Activated naive CD8-positive, alpha-beta T cell treated with anti-CD3 and anti-CD28 coated beads, Interleukin-2, amount 50 U/mL, for 24 hours (primary cell): Measurements from ENCODE around the gene PARVA.

Experiments
- ATAC-seq: fragments of 150-1000 bp; cut with Tn5 transposase; one replicate; pipeline ENCODE4 v1.10.0; 2021
- DNase-seq: peaks from one replicate; pipeline ENCODE4 v3.0.0; 2021
- H3K27ac Mint-ChIP-seq: one replicate; pipeline ENCODE4 v1.8.0; 2021; ENCODE audit warnings: mild to moderate bottlenecking, mixed read lengths
- H3K27me3 Mint-ChIP-seq: one replicate; pipeline ENCODE4 v1.8.0; 2021; ENCODE audit warnings: mixed read lengths
- H3K36me3 Mint-ChIP-seq: one replicate; pipeline ENCODE4 v1.8.0; 2021; ENCODE audit warnings: low read depth, mixed read lengths
- H3K4me1 Mint-ChIP-seq: one replicate; pipeline ENCODE4 v1.8.0; 2021; ENCODE audit warnings: mixed read lengths
- H3K4me3 Mint-ChIP-seq: one replicate; pipeline ENCODE4 v1.8.0; 2021; ENCODE audit warnings: mild to moderate bottlenecking, moderate library complexity, mixed read lengths
- H3K9me3 Mint-ChIP-seq: one replicate; pipeline ENCODE4 v1.8.0; 2021; ENCODE audit warnings: mixed read lengths

The PARVA gene

DNA sequence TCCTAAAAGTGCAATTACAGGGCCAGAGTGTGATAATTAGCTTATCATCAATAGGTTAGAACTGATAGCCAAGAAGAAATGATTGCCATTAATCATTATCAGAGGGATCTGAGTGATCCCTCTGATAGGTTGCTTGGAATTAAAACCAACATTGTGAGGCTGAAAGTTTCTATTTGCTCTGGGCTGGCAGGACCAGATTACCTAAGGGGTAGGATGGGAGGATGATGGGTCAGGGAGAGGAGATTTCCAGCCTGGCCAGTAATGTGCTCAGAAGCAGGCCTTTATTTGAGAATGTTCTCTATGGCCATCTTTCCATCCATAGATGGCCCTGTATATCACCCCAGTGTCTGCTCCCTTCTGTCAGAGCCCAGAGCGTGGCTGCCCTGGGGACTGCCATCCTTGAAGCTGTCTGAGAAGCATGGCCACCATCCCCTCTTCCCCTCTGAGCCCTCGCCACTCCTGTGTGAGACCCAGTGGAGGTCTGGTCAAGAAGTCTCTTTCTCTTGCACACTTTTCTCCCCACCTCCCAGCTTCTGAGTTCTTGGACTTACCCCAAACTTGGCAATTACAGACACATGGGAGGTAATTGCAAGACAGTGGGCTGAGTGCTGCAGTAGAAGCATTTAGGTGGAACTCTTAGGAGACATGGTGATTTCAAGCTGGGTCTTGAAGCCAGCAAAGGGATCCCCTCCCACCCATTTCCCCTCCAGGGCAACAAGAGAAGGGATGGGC lies 11.7 kb downstream of the PARVA start:
- Mint-ChIP-seq H3K27ac (no peak overlapping the region), H3K4me3 (no peak overlapping the region), H3K27me3 (peaks cover 12% of the 10 kb centered on the region), H3K36me3 (no peaks in the 10 kb centered on the region), H3K4me1 (no peaks in the 10 kb centered on the region), H3K9me3 (no peaks in the 10 kb centered on the region)
- DNase-seq, result no peak
- ATAC-seq, result no peak

DNA sequence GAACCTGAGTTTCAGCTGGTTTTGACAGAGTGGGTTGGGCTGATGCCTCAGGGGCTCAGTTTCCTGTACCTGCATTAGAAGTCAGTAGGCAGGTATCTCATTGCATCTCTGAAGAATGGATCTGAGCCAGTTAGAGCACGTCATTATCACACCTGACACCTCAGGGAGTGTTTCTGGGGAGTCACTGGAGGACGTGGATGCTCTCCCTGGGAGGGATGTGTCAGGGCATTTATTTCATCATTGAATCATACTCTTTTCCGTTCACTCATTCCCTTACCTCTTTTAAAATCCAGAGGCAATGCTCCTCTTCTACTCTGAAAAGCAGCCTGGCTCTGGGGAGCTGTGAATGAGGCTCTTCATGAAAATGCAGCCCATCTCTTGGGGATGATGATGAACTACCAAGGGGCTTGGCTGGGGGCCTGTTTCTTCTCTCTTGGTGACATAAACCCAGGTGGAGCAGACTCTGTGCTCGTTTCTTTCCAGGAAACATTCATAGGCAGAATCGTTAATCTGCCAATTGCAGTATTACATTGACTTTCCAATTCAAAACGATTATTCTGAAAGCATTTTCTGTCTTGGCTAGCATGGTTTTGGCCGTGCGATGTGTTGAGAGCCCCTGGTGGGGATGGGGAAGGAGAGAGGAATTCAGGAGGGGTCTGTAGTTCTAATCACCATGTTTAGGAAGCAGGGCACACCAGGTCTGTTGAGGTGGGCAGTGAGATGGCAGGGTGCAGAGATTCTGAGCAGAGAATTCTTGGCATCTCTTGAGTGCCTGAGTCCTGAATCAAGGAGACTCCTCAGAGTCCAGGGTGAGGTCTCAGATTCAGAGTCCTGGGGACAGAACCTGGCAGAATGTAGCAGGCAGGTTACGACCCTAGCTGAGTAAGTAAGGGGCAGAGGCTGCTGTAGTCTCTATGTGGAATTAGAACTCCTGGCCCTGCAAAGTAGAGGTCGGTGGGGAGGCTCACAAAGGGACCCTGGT lies 12.6 kb downstream of the PARVA start:
- Mint-ChIP-seq H3K36me3 (no peaks in the 10 kb centered on the region), H3K9me3 (no peaks in the 10 kb centered on the region), H3K4me1 (no peaks in the 10 kb centered on the region), H3K4me3 (no peak overlapping the region), H3K27me3 (peaks cover 12% of the 10 kb centered on the region), H3K27ac (no peak overlapping the region)
- ATAC-seq (no peak), DNase-seq (no peak)

DNA sequence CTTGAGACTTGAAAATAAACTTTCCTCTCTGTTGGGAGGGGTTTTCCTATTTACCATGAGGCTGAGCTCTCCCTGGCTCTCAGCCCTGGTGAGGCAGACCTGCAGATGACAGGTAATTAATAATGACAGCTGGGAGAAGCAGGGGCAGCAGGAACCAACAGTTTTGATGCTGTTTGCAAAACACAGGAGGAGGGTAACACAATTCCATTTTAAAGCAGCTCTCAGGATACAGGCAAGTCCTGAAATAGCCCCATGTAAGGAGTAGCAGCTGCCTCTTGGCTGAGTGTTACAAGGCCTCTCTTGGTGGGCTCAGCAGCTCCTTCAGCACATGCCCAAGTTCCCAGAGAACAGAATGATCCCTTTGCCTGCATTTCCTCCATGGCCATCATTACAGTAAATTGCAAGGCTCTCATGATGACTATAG lies 13.3 kb downstream of the PARVA start:
- Mint-ChIP-seq H3K27ac (no peak overlapping the region), H3K4me1 (no peaks in the 10 kb centered on the region), H3K36me3 (no peaks in the 10 kb centered on the region), H3K9me3 (no peaks in the 10 kb centered on the region), H3K27me3 (peaks cover 11% of the 10 kb centered on the region), H3K4me3 (no peak overlapping the region)
- ATAC-seq (no peak), DNase-seq (no peak)

DNA sequence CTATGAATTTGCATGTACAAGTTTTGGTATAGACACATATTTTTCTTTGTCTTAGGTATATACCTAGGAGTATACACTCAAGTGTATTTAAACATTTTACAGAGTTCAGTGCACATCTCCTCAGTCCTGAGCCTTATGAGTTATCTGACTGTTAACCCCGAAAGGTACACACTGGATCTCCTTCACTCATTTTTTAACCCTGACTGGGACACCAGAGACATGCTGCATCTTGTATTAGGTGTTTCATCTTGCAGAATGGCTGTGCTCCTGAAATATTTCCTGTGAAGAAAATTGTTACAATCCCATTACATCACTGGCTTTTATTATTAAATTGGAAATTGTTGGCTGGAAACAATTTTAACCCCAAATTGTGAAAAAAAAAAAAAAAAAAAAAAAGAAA lies 15.3 kb downstream of the PARVA start:
- no peaks in the 10 kb centered on the region for H3K36me3 Mint-ChIP-seq
- H3K4me3 Mint-ChIP-seq, result no peak overlapping the region
- DNase-seq (no peak), ATAC-seq (no peak)
- H3K27ac Mint-ChIP-seq, result no peak overlapping the region
- H3K4me1 Mint-ChIP-seq, result no peaks in the 10 kb centered on the region
- no peaks in the 10 kb centered on the region for H3K9me3 Mint-ChIP-seq
- H3K27me3 Mint-ChIP-seq, result peaks cover 6% of the 10 kb centered on the region

DNA sequence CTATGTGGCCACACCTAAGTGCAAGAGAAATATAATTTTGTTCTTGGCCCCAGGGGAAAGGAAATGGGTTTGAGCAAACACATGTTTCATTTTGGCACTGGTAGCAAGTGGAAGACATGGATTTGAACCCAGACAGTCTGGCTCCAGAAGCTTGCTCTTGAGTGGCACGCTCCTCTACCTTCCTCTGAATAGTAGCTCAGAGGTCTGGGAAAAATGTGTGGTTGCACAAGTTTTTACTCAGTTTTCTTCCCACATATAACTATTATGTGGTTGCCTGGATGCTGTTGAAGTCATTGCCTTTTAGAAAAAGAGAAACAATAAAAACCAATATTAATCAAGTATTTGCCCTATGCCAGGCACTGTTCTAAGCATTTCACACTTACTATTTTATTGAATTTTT lies 16.3 kb downstream of the PARVA start:
- H3K27me3 Mint-ChIP-seq, result peaks cover 6% of the 10 kb centered on the region
- no peaks in the 10 kb centered on the region for H3K9me3 Mint-ChIP-seq
- H3K4me3 Mint-ChIP-seq, result no peak overlapping the region
- H3K27ac Mint-ChIP-seq, result no peak overlapping the region
- ATAC-seq (no peak), DNase-seq (no peak)
- H3K4me1 Mint-ChIP-seq, result no peaks in the 10 kb centered on the region
- H3K36me3 Mint-ChIP-seq, result no peaks in the 10 kb centered on the region

DNA sequence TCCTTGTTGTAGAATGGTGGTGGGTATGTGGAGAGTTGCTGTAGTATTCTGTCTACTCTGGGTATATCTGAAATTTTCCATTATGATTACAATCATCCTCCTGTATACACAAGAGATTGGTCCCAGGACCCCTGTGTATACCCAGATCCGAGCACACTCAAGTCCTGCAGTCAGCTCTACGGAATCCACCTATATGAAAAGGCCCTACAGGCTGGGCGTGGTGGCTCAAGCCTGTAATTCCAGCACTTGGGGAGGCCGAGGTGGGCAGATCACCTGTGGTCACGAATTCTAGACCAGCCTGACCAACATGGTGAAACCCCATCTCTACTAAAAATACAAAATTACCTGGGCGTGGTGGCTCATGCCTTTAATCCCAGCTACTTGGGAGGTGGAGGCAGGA lies 17.2 kb downstream of the PARVA start:
- Mint-ChIP-seq H3K27ac (no peak overlapping the region), H3K9me3 (no peaks in the 10 kb centered on the region), H3K27me3 (peaks cover 6% of the 10 kb centered on the region), H3K4me3 (no peak overlapping the region), H3K36me3 (no peaks in the 10 kb centered on the region), H3K4me1 (no peaks in the 10 kb centered on the region)
- DNase-seq (no peak), ATAC-seq (no peak)

DNA sequence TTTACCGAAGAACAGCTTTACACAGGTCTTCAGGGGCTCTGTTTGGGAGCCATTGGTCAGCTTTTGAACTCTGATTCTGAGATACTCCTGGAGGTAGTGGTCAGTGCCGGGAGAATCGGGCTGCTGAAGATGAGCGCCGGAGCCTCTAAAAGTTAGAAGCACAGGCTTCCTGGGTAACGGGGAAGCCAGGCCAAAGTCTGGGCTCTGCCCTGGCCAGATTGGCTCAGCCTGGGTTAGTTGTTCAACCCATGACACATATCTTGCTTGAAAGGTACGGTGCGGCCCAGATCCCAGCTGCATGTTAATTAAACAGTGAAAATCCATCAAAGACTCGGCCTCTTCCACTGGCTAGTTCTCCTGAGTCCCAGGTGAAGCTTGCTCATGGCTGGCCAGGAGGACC lies 18.0 kb downstream of the PARVA start:
- ATAC-seq (no peak), DNase-seq (no peak)
- Mint-ChIP-seq H3K4me3 (no peak overlapping the region), H3K27ac (no peak overlapping the region), H3K4me1 (no peaks in the 10 kb centered on the region), H3K36me3 (no peaks in the 10 kb centered on the region), H3K9me3 (no peaks in the 10 kb centered on the region), H3K27me3 (peaks cover 4% of the 10 kb centered on the region)

DNA sequence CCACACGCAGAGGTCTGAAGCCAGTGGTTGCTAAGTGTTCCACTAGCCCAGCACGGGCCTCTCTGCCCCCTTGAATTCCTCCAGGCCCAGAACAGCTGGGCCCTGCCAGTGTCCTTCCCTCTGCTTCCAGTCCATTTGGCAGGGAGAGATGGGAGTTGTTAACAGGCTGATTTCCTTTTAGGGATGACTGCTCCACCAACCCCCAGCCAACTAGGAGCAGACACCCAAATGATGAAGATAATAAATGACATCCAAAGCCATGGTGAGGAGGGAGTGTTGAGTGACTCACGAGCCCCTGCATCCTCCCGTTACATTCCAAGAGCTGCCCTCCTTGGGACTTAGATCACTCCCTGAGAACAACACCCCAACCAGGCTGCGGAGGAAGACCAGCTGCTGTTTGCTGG lies 20.6 kb downstream of the PARVA start:
- H3K4me1 Mint-ChIP-seq, result no peaks in the 10 kb centered on the region
- H3K27ac Mint-ChIP-seq, result no peak overlapping the region
- no peak for DNase-seq
- H3K27me3 Mint-ChIP-seq, result peaks cover 2% of the 10 kb centered on the region
- no peaks in the 10 kb centered on the region for H3K9me3 Mint-ChIP-seq
- H3K36me3 Mint-ChIP-seq, result no peaks in the 10 kb centered on the region
- H3K4me3 Mint-ChIP-seq, result no peak overlapping the region
- no peak for ATAC-seq

DNA sequence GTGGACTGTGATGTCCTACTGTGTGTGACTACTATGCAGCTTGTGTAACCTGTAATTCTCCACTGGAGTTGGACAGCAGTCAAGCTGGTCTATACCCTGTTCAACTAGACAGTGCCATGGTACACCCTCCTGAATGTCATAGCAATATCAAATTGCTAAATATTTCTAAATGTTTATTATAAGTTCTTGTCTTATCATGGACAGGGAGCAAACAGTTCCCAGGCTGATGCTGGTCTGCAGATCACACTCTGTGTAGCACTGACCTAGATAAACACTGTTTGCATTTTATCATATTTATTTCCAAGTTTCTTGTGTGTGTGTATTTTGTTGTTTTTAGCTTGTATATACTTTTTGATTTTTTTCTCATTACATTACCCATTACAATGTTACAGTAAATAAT lies 22.0 kb downstream of the PARVA start:
- Mint-ChIP-seq H3K36me3 (no peaks in the 10 kb centered on the region), H3K4me3 (no peak overlapping the region), H3K27ac (no peak overlapping the region), H3K9me3 (no peaks in the 10 kb centered on the region), H3K4me1 (no peaks in the 10 kb centered on the region), H3K27me3 (no peaks in the 10 kb centered on the region)
- DNase-seq, result no peak
- no peak for ATAC-seq

DNA sequence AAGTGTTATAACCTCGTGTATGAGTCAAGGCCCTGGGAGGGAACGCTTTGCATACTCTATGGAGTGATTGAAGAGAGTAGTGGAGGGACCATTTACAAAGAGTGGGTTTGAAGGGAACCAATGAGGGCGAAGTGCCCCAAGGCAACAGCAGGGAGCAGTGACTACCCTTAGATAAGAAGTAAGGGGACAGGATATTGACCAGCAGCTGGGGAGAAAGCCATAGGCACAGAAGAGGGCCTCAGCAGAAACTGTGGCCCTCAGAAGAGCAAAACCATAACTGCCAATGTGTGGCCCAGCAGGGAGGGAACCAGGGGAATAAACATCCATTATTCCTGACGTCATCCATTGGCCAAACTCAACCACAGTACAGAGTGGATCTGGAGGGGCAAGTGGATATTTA lies 24.7 kb downstream of the PARVA start:
- ATAC-seq (no peak), DNase-seq (no peak)
- Mint-ChIP-seq H3K27ac (no peak overlapping the region), H3K36me3 (no peaks in the 10 kb centered on the region), H3K4me1 (no peaks in the 10 kb centered on the region), H3K4me3 (no peak overlapping the region), H3K27me3 (peaks cover 2% of the 10 kb centered on the region), H3K9me3 (no peaks in the 10 kb centered on the region)

DNA sequence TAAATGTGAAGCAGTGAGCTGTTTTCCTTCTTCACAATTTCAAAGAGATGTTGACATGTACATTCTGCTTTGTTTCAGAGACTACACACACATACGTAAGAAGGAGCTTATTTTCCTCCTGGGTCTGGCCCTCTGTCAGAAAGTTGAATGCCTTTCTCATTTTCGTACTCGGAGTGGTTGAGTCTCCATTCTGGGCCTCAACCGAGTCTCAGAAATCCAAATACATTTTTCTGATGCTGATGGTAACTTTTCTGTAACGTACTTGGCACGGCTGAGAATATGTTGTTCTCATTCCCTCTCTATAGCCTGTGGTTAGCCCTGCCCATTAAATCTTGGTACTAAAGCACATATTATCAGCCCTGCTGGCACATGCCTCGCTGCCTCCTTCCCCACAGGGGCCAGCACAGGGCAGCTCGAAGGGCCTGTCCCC lies 25.3 kb downstream of the PARVA start:
- H3K4me1 Mint-ChIP-seq, result no peaks in the 10 kb centered on the region
- no peaks in the 10 kb centered on the region for H3K9me3 Mint-ChIP-seq
- no peaks in the 10 kb centered on the region for H3K36me3 Mint-ChIP-seq
- ATAC-seq, result no peak
- H3K27ac Mint-ChIP-seq, result no peak overlapping the region
- H3K4me3 Mint-ChIP-seq, result no peak overlapping the region
- no peak for DNase-seq
- H3K27me3 Mint-ChIP-seq, result peaks cover 2% of the 10 kb centered on the region

DNA sequence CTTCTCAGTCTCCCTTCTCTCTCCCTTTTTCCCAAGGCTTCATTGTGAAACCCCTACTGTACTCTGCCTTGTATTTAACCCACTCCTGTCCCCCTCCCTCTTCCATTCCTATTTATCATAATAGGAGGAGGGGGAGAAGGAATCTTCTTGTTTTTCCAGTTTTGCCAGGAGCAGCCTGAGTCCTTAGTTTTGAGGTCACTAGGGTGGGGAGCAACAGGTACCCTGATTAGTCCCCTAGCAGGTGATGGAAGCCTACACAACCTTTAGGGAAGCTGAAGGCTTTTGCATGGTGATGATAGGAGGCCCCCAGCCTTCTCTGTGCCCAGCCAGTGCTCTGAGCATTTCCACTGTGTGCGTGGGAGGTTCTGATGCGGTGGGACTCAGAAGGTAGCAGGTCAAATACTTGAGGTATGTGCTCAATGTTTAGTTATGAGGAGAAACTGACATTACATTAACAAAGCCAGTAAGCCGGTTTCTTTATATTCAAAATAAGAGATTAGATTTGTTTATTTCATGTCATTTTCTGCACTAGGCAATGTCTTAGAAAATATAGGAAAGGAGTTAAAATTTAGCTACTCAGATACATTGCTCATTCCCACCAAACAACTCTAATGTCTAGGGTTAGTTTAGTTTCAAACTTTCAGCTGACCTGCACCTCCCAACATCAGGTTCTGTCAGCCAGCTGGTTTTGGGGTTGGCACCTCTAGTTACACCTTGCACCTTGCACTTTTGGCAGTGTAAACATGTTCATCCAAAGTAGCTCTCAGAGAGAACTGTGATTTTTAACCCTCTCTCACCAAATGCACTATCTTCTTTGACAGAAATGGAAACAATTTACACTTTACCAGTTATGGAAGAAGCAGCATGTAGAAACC lies 26.0 kb downstream of the PARVA start:
- H3K27me3 Mint-ChIP-seq, result peaks cover 2% of the 10 kb centered on the region

DNA sequence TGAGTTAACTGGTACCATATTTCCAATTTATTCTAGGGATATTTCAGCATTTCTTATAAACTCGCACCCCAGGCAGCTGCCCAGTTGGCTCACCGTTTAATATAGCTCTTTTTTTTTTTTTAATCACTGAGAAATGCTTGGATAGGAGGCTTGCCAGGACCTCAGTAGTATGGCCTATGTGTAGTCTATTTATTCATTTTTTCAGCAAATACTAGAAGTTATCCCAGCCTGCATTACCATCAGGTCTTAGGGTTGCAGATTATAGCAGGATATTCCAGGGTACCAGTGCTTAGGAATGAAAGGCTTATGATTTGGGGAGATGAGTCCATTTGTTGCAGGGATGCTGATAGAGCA lies 26.6 kb downstream of the PARVA start:
- Mint-ChIP-seq H3K4me1 (no peaks in the 10 kb centered on the region), H3K4me3 (no peak overlapping the region), H3K27ac (no peak overlapping the region), H3K36me3 (no peaks in the 10 kb centered on the region), H3K27me3 (peaks cover 2% of the 10 kb centered on the region), H3K9me3 (no peaks in the 10 kb centered on the region)
- no peak for DNase-seq
- no peak for ATAC-seq

More for the DNA sequence above, 26.0 kb downstream of the PARVA start:
- H3K27ac Mint-ChIP-seq, result no peak overlapping the region
- H3K36me3 Mint-ChIP-seq, result no peaks in the 10 kb centered on the region
- DNase-seq (no peak), ATAC-seq (no peak)
- H3K4me3 Mint-ChIP-seq, result no peak overlapping the region
- H3K9me3 Mint-ChIP-seq, result no peaks in the 10 kb centered on the region
- H3K4me1 Mint-ChIP-seq, result no peaks in the 10 kb centered on the region

DNA sequence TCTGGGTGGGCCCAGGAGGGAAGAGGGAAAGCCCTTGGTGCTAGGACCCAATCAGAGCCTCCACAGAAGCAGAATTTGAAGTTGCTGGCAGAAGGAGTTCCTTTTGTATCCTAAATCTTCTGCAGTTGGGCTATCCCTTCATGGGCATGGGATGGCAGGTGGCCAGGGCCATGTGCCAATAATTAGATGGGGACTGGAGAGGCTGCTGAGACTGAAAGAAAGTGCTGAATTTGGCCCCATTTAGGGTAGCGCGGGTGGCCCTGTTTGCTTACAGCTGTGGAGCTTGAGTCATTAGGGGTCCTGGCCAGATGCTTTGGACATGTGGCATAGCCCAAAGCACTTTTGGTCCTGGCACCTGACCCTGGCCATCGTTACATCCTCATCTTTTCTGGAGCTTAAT lies 27.1 kb downstream of the PARVA start:
- DNase-seq, result no peak
- Mint-ChIP-seq H3K36me3 (no peaks in the 10 kb centered on the region), H3K4me3 (no peak overlapping the region), H3K4me1 (no peaks in the 10 kb centered on the region), H3K9me3 (no peaks in the 10 kb centered on the region), H3K27ac (no peak overlapping the region), H3K27me3 (peaks cover 2% of the 10 kb centered on the region)
- ATAC-seq, result no peak
